HEK293 (cell line): ENCODE measurements around the gene DMD.

ENCODE experiments used
- HOXA7 ChIP-seq: sonication (generic); formaldehyde crosslinking; IDR thresholded peaks from 2 replicates; pipeline ENCODE4 v1.8.1; 2022; ENCODE audit warnings: missing genetic modification reagents, borderline replicate concordance
- IKZF3 ChIP-seq: fragments of 450-650 bp; IDR thresholded peaks from 2 replicates; pipeline ENCODE4 v1.5.0; 2018; ENCODE audit warnings: missing biosample characterization, mild to moderate bottlenecking, missing genetic modification characterization, moderate library complexity
- KLF16 ChIP-seq: fragments of 450-650 bp; formaldehyde crosslinking; IDR thresholded peaks from 2 replicates; pipeline ENCODE4 v1.5.1; 2017; ENCODE audit warnings: missing biosample characterization, missing genetic modification characterization
- SETDB1 ChIP-seq: IDR thresholded peaks from one replicate; pipeline ENCODE4 v1.6.1; 2017; ENCODE audit warnings: mild to moderate bottlenecking, low read length, moderate library complexity, mixed read lengths; ENCODE audit not compliant: insufficient read length
- ZNF157 ChIP-seq: fragments of 450-650 bp; formaldehyde crosslinking; IDR thresholded peaks from 2 replicates; pipeline ENCODE4 v1.5.1; 2016; ENCODE audit warnings: missing biosample characterization, missing genetic modification characterization
- ZNF211 ChIP-seq: fragments of 450-650 bp; formaldehyde crosslinking; IDR thresholded peaks from 2 replicates; pipeline ENCODE4 v1.5.1; 2016; ENCODE audit warnings: low read depth, missing biosample characterization, missing genetic modification characterization
- ZNF510 ChIP-seq: fragments of 450-650 bp; formaldehyde crosslinking; IDR thresholded peaks from 2 replicates; pipeline ENCODE4 v1.5.1; 2018; ENCODE audit warnings: mild to moderate bottlenecking, missing genetic modification characterization, missing biosample characterization; ENCODE audit not compliant: insufficient replicate concordance
- TF ChIP-seq, protein P1 (sequence below): fragments of 450-650 bp; formaldehyde crosslinking; IDR thresholded peaks from 2 replicates; pipeline ENCODE4 v1.5.1; 2016; ENCODE audit warnings: missing biosample characterization, missing genetic modification characterization
- TF ChIP-seq, protein P2 (sequence below): fragments of 450-650 bp; formaldehyde crosslinking; IDR thresholded peaks from 2 replicates; pipeline ENCODE4 v1.5.1; 2016; ENCODE audit warnings: missing biosample characterization, missing genetic modification characterization
- TF ChIP-seq, protein P3 (sequence below): fragments of 450-650 bp; formaldehyde crosslinking; IDR thresholded peaks from 2 replicates; pipeline ENCODE4 v1.5.1; 2016; ENCODE audit warnings: missing biosample characterization, missing genetic modification characterization, low read depth

DNA sequence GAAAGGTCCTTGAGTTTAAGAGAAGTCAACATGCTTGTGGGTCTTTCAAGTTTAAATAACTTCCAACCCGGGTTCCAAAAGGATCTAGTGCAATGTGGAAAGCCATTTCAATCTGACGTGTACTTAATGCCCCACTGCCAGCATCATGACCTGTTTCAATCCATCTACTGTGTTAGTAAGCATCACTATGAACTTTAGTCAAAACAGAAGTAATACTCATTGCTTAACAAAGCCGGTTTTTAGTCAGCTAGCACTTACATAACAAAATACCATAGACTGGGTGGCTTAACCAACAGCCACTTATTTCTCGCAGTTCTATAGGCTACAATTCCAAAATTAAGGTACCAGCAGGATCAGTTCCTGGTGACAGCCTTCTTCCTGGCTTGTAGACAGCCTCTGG lies 677.5 kb downstream of the DMD start:
- TF ChIP-seq ZNF211 (no peak), IKZF3 (tag by site-specific recombination) (no peak), ZNF510 (no peak), HOXA7 (CRISPR knock-in tag) (no peak), ZNF157 (tag by site-specific recombination) (no peak), KLF16 (tag by site-specific recombination) (no peak), SETDB1 (no peak)
- TF ChIP-seq, protein P1, sequence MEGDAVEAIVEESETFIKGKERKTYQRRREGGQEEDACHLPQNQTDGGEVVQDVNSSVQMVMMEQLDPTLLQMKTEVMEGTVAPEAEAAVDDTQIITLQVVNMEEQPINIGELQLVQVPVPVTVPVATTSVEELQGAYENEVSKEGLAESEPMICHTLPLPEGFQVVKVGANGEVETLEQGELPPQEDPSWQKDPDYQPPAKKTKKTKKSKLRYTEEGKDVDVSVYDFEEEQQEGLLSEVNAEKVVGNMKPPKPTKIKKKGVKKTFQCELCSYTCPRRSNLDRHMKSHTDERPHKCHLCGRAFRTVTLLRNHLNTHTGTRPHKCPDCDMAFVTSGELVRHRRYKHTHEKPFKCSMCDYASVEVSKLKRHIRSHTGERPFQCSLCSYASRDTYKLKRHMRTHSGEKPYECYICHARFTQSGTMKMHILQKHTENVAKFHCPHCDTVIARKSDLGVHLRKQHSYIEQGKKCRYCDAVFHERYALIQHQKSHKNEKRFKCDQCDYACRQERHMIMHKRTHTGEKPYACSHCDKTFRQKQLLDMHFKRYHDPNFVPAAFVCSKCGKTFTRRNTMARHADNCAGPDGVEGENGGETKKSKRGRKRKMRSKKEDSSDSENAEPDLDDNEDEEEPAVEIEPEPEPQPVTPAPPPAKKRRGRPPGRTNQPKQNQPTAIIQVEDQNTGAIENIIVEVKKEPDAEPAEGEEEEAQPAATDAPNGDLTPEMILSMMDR (tag by site-specific recombination): no peak
- TF ChIP-seq, protein P2, sequence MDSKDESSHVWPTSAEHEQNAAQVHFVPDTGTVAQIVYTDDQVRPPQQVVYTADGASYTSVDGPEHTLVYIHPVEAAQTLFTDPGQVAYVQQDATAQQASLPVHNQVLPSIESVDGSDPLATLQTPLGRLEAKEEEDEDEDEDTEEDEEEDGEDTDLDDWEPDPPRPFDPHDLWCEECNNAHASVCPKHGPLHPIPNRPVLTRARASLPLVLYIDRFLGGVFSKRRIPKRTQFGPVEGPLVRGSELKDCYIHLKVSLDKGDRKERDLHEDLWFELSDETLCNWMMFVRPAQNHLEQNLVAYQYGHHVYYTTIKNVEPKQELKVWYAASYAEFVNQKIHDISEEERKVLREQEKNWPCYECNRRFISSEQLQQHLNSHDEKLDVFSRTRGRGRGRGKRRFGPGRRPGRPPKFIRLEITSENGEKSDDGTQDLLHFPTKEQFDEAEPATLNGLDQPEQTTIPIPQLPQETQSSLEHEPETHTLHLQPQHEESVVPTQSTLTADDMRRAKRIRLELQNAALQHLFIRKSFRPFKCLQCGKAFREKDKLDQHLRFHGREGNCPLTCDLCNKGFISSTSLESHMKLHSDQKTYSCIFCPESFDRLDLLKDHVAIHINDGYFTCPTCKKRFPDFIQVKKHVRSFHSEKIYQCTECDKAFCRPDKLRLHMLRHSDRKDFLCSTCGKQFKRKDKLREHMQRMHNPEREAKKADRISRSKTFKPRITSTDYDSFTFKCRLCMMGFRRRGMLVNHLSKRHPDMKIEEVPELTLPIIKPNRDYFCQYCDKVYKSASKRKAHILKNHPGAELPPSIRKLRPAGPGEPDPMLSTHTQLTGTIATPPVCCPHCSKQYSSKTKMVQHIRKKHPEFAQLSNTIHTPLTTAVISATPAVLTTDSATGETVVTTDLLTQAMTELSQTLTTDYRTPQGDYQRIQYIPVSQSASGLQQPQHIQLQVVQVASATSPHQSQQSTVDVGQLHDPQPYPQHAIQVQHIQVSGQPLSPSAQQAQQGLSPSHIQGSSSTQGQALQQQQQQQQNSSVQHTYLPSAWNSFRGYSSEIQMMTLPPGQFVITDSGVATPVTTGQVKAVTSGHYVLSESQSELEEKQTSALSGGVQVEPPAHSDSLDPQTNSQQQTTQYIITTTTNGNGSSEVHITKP (tag by site-specific recombination): no peak
- TF ChIP-seq, protein P3, sequence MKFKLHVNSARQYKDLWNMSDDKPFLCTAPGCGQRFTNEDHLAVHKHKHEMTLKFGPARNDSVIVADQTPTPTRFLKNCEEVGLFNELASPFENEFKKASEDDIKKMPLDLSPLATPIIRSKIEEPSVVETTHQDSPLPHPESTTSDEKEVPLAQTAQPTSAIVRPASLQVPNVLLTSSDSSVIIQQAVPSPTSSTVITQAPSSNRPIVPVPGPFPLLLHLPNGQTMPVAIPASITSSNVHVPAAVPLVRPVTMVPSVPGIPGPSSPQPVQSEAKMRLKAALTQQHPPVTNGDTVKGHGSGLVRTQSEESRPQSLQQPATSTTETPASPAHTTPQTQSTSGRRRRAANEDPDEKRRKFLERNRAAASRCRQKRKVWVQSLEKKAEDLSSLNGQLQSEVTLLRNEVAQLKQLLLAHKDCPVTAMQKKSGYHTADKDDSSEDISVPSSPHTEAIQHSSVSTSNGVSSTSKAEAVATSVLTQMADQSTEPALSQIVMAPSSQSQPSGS (tag by site-specific recombination): no peak
